ENCODE measurements around the gene CFAP97.

Gene CFAP97

GRCh38 chr4:185115827-185116232, 88.0 kb downstream of the CFAP97 start:
- peak; percentile 43 for DNase-seq (ENCODE audit: low read depth)
- in situ Hi-C loops (cut with HindIII; ENCODE audit: low sequenced_read_pairs) = no loop called here
- TF ChIP-seq CTCF (IDR thresholded peaks at IDR 0.05; ENCODE audit: low read depth, low read length, missing control alignments) = no peak
- no peak overlapping the region for H3K4me3 ChIP-seq (ENCODE audit: low read depth, low read length)

- DNase-seq (ENCODE audit: low read depth) = no peak
- in situ Hi-C loops (cut with HindIII; ENCODE audit: low sequenced_read_pairs) = no loop called here
- no peak overlapping the region for H3K4me3 ChIP-seq (ENCODE audit: low read depth, low read length)
- TF ChIP-seq CTCF (IDR thresholded peaks at IDR 0.05; ENCODE audit: low read depth, low read length, missing control alignments) = no peak
Measured at GRCh38 chr4:185113340-185113739, 90.5 kb downstream of the CFAP97 start.

GRCh38 chr4:185112104-185112503, 91.7 kb downstream of the CFAP97 start:
- no peak overlapping the region for H3K4me3 ChIP-seq (ENCODE audit: low read depth, low read length)
- in situ Hi-C loops (cut with HindIII; ENCODE audit: low sequenced_read_pairs) = no loop called here
- TF ChIP-seq CTCF (IDR thresholded peaks at IDR 0.05; ENCODE audit: low read depth, low read length, missing control alignments) = no peak
- DNase-seq (ENCODE audit: low read depth) = peak; percentile 86

- in situ Hi-C loops (cut with HindIII; ENCODE audit: low sequenced_read_pairs) = no loop called here
- no peak for TF ChIP-seq CTCF (IDR thresholded peaks at IDR 0.05; ENCODE audit: low read depth, low read length, missing control alignments)
- no peak for DNase-seq (ENCODE audit: low read depth)
- no peak overlapping the region for H3K4me3 ChIP-seq (ENCODE audit: low read depth, low read length)
Measured at GRCh38 chr4:185110375-185110823, 93.4 kb downstream of the CFAP97 start.

GRCh38 chr4:185109736-185110135, 94.1 kb downstream of the CFAP97 start:
- in situ Hi-C loops (cut with HindIII; ENCODE audit: low sequenced_read_pairs) = loop anchor here (5.0 kb wide), 1 partner anchor 53 kb away; no protein-coding TSS in a partner anchor
- H3K4me3 ChIP-seq (ENCODE audit: low read depth, low read length) = no peak overlapping the region
- no peak for TF ChIP-seq CTCF (IDR thresholded peaks at IDR 0.05; ENCODE audit: low read depth, low read length, missing control alignments)
- DNase-seq (ENCODE audit: low read depth) = no peak

Measured in astrocyte of the cerebellum (primary cell).